ENCODE measurements around the gene HOXB6. TPM values are rescaled to one million over a fixed set of nuclear protein-coding genes. Genes with fewer than 3 reads are reported as not detected.

HOXB6 gene
- polyA plus RNA-seq, 2 of the 4 experiments (the other 2 are of a cell fraction): 10.2 to 14.7 TPM

GRCh38 chr17:48604770-48605329 is at the start of gene HOXB6 (continued):
- TF ChIP-seq, protein P1, sequence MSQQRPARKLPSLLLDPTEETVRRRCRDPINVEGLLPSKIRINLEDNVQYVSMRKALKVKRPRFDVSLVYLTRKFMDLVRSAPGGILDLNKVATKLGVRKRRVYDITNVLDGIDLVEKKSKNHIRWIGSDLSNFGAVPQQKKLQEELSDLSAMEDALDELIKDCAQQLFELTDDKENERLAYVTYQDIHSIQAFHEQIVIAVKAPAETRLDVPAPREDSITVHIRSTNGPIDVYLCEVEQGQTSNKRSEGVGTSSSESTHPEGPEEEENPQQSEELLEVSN (IDR thresholded peaks at IDR 0.05; ENCODE audit: borderline replicate concordance, low read depth): no peak
- TF ChIP-seq MAZ (IDR thresholded peaks at IDR 0.05; ENCODE audit: borderline replicate concordance, low read depth, low read length) (no peak), FOXS1 (CRISPR knock-in tag; IDR thresholded peaks at IDR 0.05) (no peak), ZFP36 (IDR thresholded peaks at IDR 0.05; ENCODE audit: borderline replicate concordance, partially characterized antibody) (no peak), TFCP2L1 (CRISPR knock-in tag; IDR thresholded peaks at IDR 0.05) (0 out of 2 replicates have a peak, but pooled peaks have one; percentile 36), USF2 (IDR thresholded peaks at IDR 0.05) (peak; percentile 92), CHD2 (IDR thresholded peaks at IDR 0.05; ENCODE audit: low read length, partially characterized antibody) (peak; percentile 16), ZC3H11A (IDR thresholded peaks at IDR 0.05) (no peak), GATA3 (IDR thresholded peaks at IDR 0.05; ENCODE audit: borderline replicate concordance) (peak; percentile 19; the same call in 1 of the 2 replicates), MAX (IDR thresholded peaks at IDR 0.05) (no peak), NR3C1 (IDR thresholded peaks at IDR 0.05) (no peak), JUN (IDR thresholded peaks at IDR 0.05) (no peak)

- CTCF ChIA-PET: interaction anchor here (0.6 to 3.6 kb wide), 9 partner anchors 11 to 1052 kb away, joined by 3 to 34 read pairs (median 3); no protein-coding TSS in a partner anchor
Measured at GRCh38 chr17:48649741-48650140, 45.0 kb upstream of the HOXB6 start.

GRCh38 chr17:48647963-48648245 is 43.1 kb upstream of the HOXB6 start:
- WGBS (ENCODE audit: missing lambda C conversion rate): 47% methylated on average over 1 of the region's 1 CpG
- H3K27ac ChIP-seq: peak overlapping the region; percentile 92 to 95
- no peaks in the 10 kb centered on the region for H3K9me3 ChIP-seq
- ChIA-PET POLR2A (no interaction called here), CTCF (interaction anchor here (0.6 to 3.6 kb wide), 8 partner anchors 12 to 456 kb away, joined by 3 to 34 read pairs (median 8); partner anchors contain the start of gene HOXB9)
- no peak for FAIRE-seq
- DNase-seq (ENCODE audit: low read depth in 1 of 2, low spot score in 1 of 2): no peak
- peaks cover 24% of the 10 kb centered on the region for H3K4me1 ChIP-seq
- TF ChIP-seq POLR2AphosphoS2 (conservative IDR thresholded peaks at IDR 0.05; ENCODE audit: low read length) (no peak), HOXB13 (CRISPR knock-in tag; IDR thresholded peaks at IDR 0.05; ENCODE audit: low read depth) (no peak), MAX (IDR thresholded peaks at IDR 0.05) (no peak), SMC3 (IDR thresholded peaks at IDR 0.05) (no peak), USF2 (IDR thresholded peaks at IDR 0.05) (no peak), KDM1A (IDR thresholded peaks at IDR 0.05; ENCODE audit: low read depth) (peak; percentile 95), BCL3 (IDR thresholded peaks at IDR 0.05) (no peak), FOXS1 (CRISPR knock-in tag; IDR thresholded peaks at IDR 0.05) (no peak), HOXA7 (CRISPR knock-in tag; IDR thresholded peaks at IDR 0.05) (no peak), HOXB5 (CRISPR knock-in tag; IDR thresholded peaks at IDR 0.05) (no peak), KDM5A (IDR thresholded peaks at IDR 0.05) (no peak), HDAC2 (IDR thresholded peaks at IDR 0.05) (peak; percentile 76; the same call in 1 of the 2 replicates), CHD4 (IDR thresholded peaks at IDR 0.05; ENCODE audit: borderline replicate concordance) (0 out of 2 replicates have a peak, but pooled peaks have one; percentile 83), CTCF (IDR thresholded peaks at IDR 0.05) (no peak)
- TF ChIP-seq, protein P2, sequence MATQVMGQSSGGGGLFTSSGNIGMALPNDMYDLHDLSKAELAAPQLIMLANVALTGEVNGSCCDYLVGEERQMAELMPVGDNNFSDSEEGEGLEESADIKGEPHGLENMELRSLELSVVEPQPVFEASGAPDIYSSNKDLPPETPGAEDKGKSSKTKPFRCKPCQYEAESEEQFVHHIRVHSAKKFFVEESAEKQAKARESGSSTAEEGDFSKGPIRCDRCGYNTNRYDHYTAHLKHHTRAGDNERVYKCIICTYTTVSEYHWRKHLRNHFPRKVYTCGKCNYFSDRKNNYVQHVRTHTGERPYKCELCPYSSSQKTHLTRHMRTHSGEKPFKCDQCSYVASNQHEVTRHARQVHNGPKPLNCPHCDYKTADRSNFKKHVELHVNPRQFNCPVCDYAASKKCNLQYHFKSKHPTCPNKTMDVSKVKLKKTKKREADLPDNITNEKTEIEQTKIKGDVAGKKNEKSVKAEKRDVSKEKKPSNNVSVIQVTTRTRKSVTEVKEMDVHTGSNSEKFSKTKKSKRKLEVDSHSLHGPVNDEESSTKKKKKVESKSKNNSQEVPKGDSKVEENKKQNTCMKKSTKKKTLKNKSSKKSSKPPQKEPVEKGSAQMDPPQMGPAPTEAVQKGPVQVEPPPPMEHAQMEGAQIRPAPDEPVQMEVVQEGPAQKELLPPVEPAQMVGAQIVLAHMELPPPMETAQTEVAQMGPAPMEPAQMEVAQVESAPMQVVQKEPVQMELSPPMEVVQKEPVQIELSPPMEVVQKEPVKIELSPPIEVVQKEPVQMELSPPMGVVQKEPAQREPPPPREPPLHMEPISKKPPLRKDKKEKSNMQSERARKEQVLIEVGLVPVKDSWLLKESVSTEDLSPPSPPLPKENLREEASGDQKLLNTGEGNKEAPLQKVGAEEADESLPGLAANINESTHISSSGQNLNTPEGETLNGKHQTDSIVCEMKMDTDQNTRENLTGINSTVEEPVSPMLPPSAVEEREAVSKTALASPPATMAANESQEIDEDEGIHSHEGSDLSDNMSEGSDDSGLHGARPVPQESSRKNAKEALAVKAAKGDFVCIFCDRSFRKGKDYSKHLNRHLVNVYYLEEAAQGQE (IDR thresholded peaks at IDR 0.05): no peak
- H3K4me2 ChIP-seq: peak overlapping the region; percentile 68
- peak overlapping the region; percentile 74 for H3K4me3 ChIP-seq
- no peak; a peak in 2 of 6 replicates for ATAC-seq

More at GRCh38 chr17:48649741-48650140, 45.0 kb upstream of the HOXB6 start:
- no peak for ATAC-seq
- 85% methylated on average over 1 of the region's 1 CpG for WGBS (ENCODE audit: missing lambda C conversion rate)
- no peak for TF ChIP-seq NPAS2 (CRISPR knock-in tag; IDR thresholded peaks at IDR 0.05; ENCODE audit: borderline replicate concordance)
- TF ChIP-seq ZNF302 (CRISPR knock-in tag; IDR thresholded peaks at IDR 0.05): no peak
- TF ChIP-seq CBX2 (IDR thresholded peaks at IDR 0.05; ENCODE audit: borderline replicate concordance, low read depth): no peak
- POLR2A ChIA-PET: no interaction called here
- no peaks in the 10 kb centered on the region for H3K9me3 ChIP-seq
- H3K4me2 ChIP-seq: no peak overlapping the region
- H3K4me1 ChIP-seq: peaks cover 6% of the 10 kb centered on the region; the same call in 2 of the 3 replicates
- no peak overlapping the region for H3K4me3 ChIP-seq
- no peak for FAIRE-seq
- H3K27ac ChIP-seq: no peak overlapping the region
- no peak for DNase-seq (ENCODE audit: low read depth in 1 of 2, low spot score in 1 of 2)

All from A549 (cell line).